ENCODE results near the gene SLC35E1.

The SLC35E1 gene

GRCh38 chr19:16582486-16583261 lies 10.5 kb upstream of the SLC35E1 start:
- in situ Hi-C loops (cut with HindIII; ENCODE audit: low sequenced_read_pairs) = no loop called here

GRCh38 chr19:16581971-16582343 lies 9.7 kb upstream of the SLC35E1 start:
- in situ Hi-C loops (cut with HindIII; ENCODE audit: low sequenced_read_pairs) = no loop called here

- in situ Hi-C loops (cut with HindIII; ENCODE audit: low sequenced_read_pairs) = no loop called here
Measured at GRCh38 chr19:16581145-16581970, 9.1 kb upstream of the SLC35E1 start.

- in situ Hi-C loops (cut with HindIII; ENCODE audit: low sequenced_read_pairs) = no loop called here
Measured at GRCh38 chr19:16579381-16579780, 7.2 kb upstream of the SLC35E1 start.

- in situ Hi-C loops (cut with HindIII; ENCODE audit: low sequenced_read_pairs) = no loop called here
Measured at GRCh38 chr19:16577531-16577985, 5.3 kb upstream of the SLC35E1 start.

- in situ Hi-C loops (cut with HindIII; ENCODE audit: low sequenced_read_pairs) = no loop called here
Measured at GRCh38 chr19:16576690-16577530, 4.7 kb upstream of the SLC35E1 start.

- in situ Hi-C loops (cut with HindIII; ENCODE audit: low sequenced_read_pairs) = no loop called here
Measured at GRCh38 chr19:16575861-16576689, 3.9 kb upstream of the SLC35E1 start.

- in situ Hi-C loops (cut with HindIII; ENCODE audit: low sequenced_read_pairs) = no loop called here
Measured at GRCh38 chr19:16575282-16575681, 3.1 kb upstream of the SLC35E1 start.

- in situ Hi-C loops (cut with HindIII; ENCODE audit: low sequenced_read_pairs) = no loop called here
Measured at GRCh38 chr19:16573925-16574324, 1.7 kb upstream of the SLC35E1 start.

GRCh38 chr19:16573296-16573695 lies 1.1 kb upstream of the SLC35E1 start:
- in situ Hi-C loops (cut with HindIII; ENCODE audit: low sequenced_read_pairs) = no loop called here

GRCh38 chr19:16571822-16572331 lies 338 bp downstream of the SLC35E1 start:
- in situ Hi-C loops (cut with HindIII; ENCODE audit: low sequenced_read_pairs) = no loop called here

- in situ Hi-C loops (cut with HindIII; ENCODE audit: low sequenced_read_pairs) = no loop called here
Measured at GRCh38 chr19:16571283-16571682, 932 bp downstream of the SLC35E1 start.

- in situ Hi-C loops (cut with HindIII; ENCODE audit: low sequenced_read_pairs) = no loop called here
Measured at GRCh38 chr19:16569609-16570320, 2.5 kb downstream of the SLC35E1 start.

- in situ Hi-C loops (cut with HindIII; ENCODE audit: low sequenced_read_pairs) = no loop called here
Measured at GRCh38 chr19:16566702-16567101, 5.5 kb downstream of the SLC35E1 start.

- in situ Hi-C loops (cut with HindIII; ENCODE audit: low sequenced_read_pairs) = no loop called here
Measured at GRCh38 chr19:16566161-16566560, 6.1 kb downstream of the SLC35E1 start.

GRCh38 chr19:16564842-16565241 lies 7.4 kb downstream of the SLC35E1 start:
- in situ Hi-C loops (cut with HindIII; ENCODE audit: low sequenced_read_pairs) = no loop called here

GRCh38 chr19:16562608-16563025 lies 9.6 kb downstream of the SLC35E1 start:
- in situ Hi-C loops (cut with HindIII; ENCODE audit: low sequenced_read_pairs) = no loop called here

- in situ Hi-C loops (cut with HindIII; ENCODE audit: low sequenced_read_pairs) = no loop called here
Measured at GRCh38 chr19:16561382-16561781, 10.8 kb downstream of the SLC35E1 start.

- in situ Hi-C loops (cut with HindIII; ENCODE audit: low sequenced_read_pairs) = no loop called here
Measured at GRCh38 chr19:16559780-16560276, 12.4 kb downstream of the SLC35E1 start.

All from DLD1 (cell line).